ENCODE data around the gene ATG2B. TPM values are rescaled to one million over a fixed set of nuclear protein-coding genes. Genes with fewer than 3 reads are reported as not detected.

The ATG2B gene
- total and polyA plus RNA-seq, 9 of the 15 experiments (the other 6 are each of a cell fraction or from before 2014, with no cell fraction given) = 0.83 to 12.9 (median 8.7) TPM

DNA sequence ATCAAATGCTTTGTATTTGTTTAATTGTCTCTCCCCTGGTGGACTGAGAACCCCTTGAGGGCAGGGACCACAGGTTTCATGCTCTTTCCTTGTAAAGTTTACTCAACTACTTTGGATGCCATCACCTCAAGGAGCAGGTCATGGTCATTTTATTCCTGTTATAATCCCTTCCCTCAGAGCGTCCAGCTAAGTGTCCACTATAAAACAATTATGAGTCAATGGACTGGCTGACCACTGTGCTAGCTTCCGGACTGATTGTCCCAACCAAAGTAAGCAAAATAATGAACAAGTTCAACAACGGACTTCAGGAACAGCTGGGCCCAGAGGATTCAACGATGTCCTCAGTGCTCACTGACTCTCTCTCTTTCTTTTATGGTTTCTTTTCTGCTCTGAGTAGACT, 47.0 kb upstream of the ATG2B start:
- Histone ChIP-seq H3K4me3 (no peak overlapping the region), H3K4me1 (replicated peaks in 1 of 2; ENCODE audit: control insufficient read depth in 2 of 2, insufficient read depth in 2 of 2, low read length in 2 of 2) (peaks cover 12 to 13% of the 10 kb centered on the region in 2 experiments; a peak in 3 of 5 replicates), H3K4me2 (ENCODE audit: insufficient read depth, low read length) (no peak overlapping the region), H3K36me3 (ENCODE audit: control insufficient read depth, insufficient read depth, low read length) (no peaks in the 10 kb centered on the region), H3K79me2 (ENCODE audit: control insufficient read depth, insufficient read depth, low read length) (no peaks in the 10 kb centered on the region), H4K20me1 (replicated peaks; ENCODE audit: control insufficient read depth, insufficient read depth, low read length) (no peaks in the 10 kb centered on the region), H3K9me1 (ENCODE audit: control insufficient read depth, insufficient read depth, low read length) (no peaks in the 10 kb centered on the region), H3K9me3 (replicated peaks; ENCODE audit: control insufficient read depth, insufficient read depth, low read depth, low read length) (no peaks in the 10 kb centered on the region), H3K27ac (ENCODE audit: extremely low read depth, low read depth, low read length) (no peak overlapping the region), H3K9ac (ENCODE audit: insufficient read depth in 1 of 2, low read depth in 2 of 2, low read length in 2 of 2) (no peak overlapping the region), H2AFZ (ENCODE audit: low read depth, low read length) (no peak overlapping the region), H3K27me3 (ENCODE audit: control insufficient read depth in 2 of 2, insufficient read depth in 2 of 2, low read length in 2 of 2) (peaks cover 0 to 6% of the 10 kb centered on the region in 2 experiments; a peak in 2 of 5 replicates)
- FAIRE-seq (no peak), DNase-seq (ENCODE audit: extremely low read depth in 1 of 4, low spot score in 3 of 4) (no peak), ATAC-seq (no peak)
- intact Hi-C loops (cut with micrococcal nuclease) = no loop called here
- ChIA-PET POLR2A (no interaction called here), CTCF (ENCODE audit: low intra/inter-chr PET ratio) (no interaction called here)
- 52% methylated on average over 4 of the region's 4 CpGs for WGBS (ENCODE audit: insufficient coverage, low coverage, missing lambda C conversion rate)
- in situ Hi-C loops (cut with MboI) = loop anchor here (25.0 kb wide), 1 partner anchor 848 kb away; no protein-coding TSS in a partner anchor
- TF ChIP-seq ZNF354B (CRISPR knock-in tag; IDR thresholded peaks at IDR 0.05) (no peak), SPI1 (IDR thresholded peaks at IDR 0.05; ENCODE audit: borderline replicate concordance, low read depth, low read length) (no peak), KLF13 (tag; IDR thresholded peaks at IDR 0.05; ENCODE audit: borderline replicate concordance, low read depth) (no peak), BACH1 (tag; IDR thresholded peaks at IDR 0.05) (no peak), HSF4 (CRISPR knock-in tag; IDR thresholded peaks at IDR 0.05; ENCODE audit: borderline replicate concordance) (no peak), ZNF316 (IDR thresholded peaks at IDR 0.05) (no peak)
- TF ChIP-seq, protein P1, sequence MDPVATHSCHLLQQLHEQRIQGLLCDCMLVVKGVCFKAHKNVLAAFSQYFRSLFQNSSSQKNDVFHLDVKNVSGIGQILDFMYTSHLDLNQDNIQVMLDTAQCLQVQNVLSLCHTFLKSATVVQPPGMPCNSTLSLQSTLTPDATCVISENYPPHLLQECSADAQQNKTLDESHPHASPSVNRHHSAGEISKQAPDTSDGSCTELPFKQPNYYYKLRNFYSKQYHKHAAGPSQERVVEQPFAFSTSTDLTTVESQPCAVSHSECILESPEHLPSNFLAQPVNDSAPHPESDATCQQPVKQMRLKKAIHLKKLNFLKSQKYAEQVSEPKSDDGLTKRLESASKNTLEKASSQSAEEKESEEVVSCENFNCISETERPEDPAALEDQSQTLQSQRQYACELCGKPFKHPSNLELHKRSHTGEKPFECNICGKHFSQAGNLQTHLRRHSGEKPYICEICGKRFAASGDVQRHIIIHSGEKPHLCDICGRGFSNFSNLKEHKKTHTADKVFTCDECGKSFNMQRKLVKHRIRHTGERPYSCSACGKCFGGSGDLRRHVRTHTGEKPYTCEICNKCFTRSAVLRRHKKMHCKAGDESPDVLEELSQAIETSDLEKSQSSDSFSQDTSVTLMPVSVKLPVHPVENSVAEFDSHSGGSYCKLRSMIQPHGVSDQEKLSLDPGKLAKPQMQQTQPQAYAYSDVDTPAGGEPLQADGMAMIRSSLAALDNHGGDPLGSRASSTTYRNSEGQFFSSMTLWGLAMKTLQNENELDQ (CRISPR knock-in tag; IDR thresholded peaks at IDR 0.05; ENCODE audit: borderline replicate concordance) = no peak
- TF ChIP-seq, protein P2, sequence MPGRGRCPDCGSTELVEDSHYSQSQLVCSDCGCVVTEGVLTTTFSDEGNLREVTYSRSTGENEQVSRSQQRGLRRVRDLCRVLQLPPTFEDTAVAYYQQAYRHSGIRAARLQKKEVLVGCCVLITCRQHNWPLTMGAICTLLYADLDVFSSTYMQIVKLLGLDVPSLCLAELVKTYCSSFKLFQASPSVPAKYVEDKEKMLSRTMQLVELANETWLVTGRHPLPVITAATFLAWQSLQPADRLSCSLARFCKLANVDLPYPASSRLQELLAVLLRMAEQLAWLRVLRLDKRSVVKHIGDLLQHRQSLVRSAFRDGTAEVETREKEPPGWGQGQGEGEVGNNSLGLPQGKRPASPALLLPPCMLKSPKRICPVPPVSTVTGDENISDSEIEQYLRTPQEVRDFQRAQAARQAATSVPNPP (IDR thresholded peaks at IDR 0.05; ENCODE audit: borderline replicate concordance, insufficient read depth, insufficient read length) = no peak
- BruUV-seq (replicated peaks) = no TSS peak
